Measurements from ENCODE around the gene DNAJC16.
A peak's percentile ranks its signal among the peaks of the same experiment; 100 is the strongest.
"Not testable (repeated sequence)": the region's sequence is repeated elsewhere in the genome, so short reads cannot be mapped to it uniquely, and the experiment has no call there.

The DNAJC16 gene

DNA sequence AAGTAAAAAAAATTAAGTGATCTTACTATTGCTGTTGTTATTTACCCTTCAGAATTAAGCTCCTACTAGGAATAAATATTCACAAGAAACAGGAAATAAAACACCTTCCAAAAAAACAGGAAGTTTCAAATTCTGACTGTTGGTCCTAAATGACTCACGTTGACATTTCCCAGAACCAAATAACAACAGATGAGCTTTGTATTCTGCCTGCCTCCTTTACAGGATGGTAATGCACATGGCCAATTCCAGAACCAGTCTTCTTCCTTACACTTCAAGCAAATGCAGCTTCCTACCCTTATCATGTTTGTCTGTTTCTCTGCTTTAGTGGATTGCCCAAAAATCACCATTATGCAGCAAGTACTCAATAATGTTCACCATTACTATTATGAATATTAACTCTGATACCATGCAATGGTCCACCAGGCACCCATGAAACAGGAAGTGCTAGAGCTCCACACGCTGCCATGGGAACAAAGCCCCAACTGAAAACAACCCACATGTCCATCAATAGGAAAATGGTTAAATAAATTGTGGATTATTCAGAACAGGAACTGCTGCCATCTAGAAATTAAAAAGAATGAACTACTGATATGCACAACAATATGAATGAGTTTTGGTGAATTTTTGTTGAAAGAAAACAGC is 11.5 kb upstream of the DNAJC16 start:
- no peak for DNase-seq (ENCODE audit: low spot score)
- Mint-ChIP-seq H3K27ac (peak overlapping the region; percentile 78), H3K4me1 (ENCODE audit: low read depth) (peaks cover 43% of the 10 kb centered on the region), H3K27me3 (ENCODE audit: low read depth) (no peaks in the 10 kb centered on the region), H3K4me3 (peak overlapping the region; percentile 44), H3K9me3 (no peaks in the 10 kb centered on the region), H3K36me3 (ENCODE audit: low read depth) (peaks cover 58% of the 10 kb centered on the region)

DNA sequence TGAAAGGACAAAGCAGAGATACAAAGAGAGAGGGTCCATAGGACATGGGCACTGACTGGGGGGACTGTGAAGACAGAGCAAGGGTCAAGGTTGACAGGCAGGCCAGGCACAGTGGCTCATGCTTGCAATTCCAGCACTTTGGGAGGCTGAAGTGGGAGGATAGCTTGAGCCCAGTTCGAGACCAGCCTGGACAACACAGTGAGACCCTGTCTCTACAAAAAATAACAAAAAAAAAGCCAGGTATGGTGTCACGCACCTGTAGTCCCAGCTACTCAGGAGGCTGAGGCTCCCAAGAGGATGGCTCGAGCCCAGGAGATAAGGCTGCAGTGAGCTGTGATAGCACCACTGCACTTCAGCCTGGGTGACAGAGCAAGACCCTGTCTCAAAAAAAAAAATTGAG is 7.0 kb upstream of the DNAJC16 start:
- DNase-seq (ENCODE audit: low spot score), result no peak
- H3K4me3 Mint-ChIP-seq, result no peak overlapping the region
- no peak overlapping the region for H3K27ac Mint-ChIP-seq

GRCh38 chr1:15521206-15521906 is 5.3 kb upstream of the DNAJC16 start:
- H3K9me3 Mint-ChIP-seq; DNase-seq (ENCODE audit: low spot score); H3K27me3 Mint-ChIP-seq (ENCODE audit: low read depth): not testable (repeated sequence)
- Mint-ChIP-seq H3K36me3 (ENCODE audit: low read depth) (peaks cover 29% of the 10 kb centered on the region), H3K4me1 (ENCODE audit: low read depth) (peaks cover 46% of the 10 kb centered on the region), H3K27ac (peak overlapping the region; percentile 51), H3K4me3 (peak overlapping the region; percentile 1)

More for the DNA sequence above, 7.0 kb upstream of the DNAJC16 start:
- Mint-ChIP-seq H3K4me1 (ENCODE audit: low read depth) (peaks cover 42% of the 10 kb centered on the region), H3K27me3 (ENCODE audit: low read depth) (no peaks in the 10 kb centered on the region), H3K9me3 (no peaks in the 10 kb centered on the region), H3K36me3 (ENCODE audit: low read depth) (peaks cover 38% of the 10 kb centered on the region)

DNA sequence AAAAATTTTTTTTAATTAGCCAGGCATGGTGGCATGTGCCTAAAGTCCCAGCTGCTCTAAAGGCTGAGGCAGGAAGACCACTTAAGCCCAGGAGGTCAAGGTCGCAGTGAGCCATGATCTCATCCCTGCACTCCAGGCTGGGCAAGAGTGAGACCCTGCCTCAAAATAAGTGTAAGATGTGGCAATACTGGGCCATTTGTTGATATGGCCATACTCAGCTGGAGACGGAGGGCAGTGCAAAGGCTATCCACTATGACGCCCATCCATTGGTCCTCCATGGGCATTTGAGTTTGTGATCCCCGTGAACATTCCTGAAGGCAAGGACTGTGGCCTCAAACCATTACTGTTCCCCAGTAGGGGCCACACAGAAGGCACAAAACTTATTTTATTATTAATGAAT is 4.1 kb upstream of the DNAJC16 start:
- peak overlapping the region; percentile 47 for H3K4me3 Mint-ChIP-seq

DNA sequence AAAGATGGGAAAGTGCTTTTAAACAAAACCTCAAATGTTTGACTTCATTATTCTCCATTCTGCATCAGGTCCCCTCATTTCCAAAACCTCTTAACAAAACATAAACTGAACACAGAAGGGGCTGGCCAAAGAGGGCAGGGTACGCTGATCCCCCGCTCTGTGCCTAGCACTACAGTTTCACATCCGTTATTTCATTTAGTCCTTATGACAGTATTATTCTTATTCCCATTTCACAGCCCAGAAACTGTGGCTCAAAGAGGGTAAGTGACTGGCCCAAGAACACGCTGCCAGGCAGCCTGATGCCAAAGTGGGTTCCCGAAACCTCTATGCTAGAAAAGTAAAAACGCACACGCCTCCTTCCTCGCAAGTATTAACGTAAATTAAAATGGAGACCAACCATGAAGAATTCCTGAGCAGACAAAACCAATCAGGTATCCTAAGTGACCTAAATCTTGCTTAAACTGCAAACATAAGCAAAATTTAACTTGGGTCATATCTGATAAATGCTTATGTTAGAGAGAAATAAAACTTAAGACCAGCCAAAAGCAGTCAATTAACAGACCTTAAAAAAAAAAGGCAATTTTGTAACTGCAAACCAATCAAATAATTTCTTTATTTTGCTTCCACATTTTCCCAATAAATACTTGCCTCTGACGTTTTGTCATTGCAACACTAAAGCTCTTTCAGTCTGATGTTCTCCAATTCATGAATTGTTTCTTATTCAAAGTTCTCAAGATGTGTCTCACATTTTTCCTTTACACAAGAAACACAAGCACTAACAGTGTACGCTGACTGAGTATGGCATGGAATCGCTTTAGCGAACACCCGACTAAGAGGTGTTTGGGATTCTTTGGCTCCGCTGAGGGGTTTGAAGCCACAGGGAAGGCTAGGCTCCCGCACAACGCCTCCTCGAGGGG is 3.3 kb upstream of the DNAJC16 start:
- Mint-ChIP-seq H3K4me1 (ENCODE audit: low read depth) (peaks cover 46% of the 10 kb centered on the region), H3K9me3 (no peaks in the 10 kb centered on the region), H3K4me3 (peak overlapping the region; percentile 87)

More for the DNA sequence above, 4.1 kb upstream of the DNAJC16 start:
- Mint-ChIP-seq H3K36me3 (ENCODE audit: low read depth) (peaks cover 17% of the 10 kb centered on the region), H3K27me3 (ENCODE audit: low read depth) (no peaks in the 10 kb centered on the region), H3K4me1 (ENCODE audit: low read depth) (peaks cover 41% of the 10 kb centered on the region), H3K9me3 (no peaks in the 10 kb centered on the region), H3K27ac (no peak overlapping the region)
- DNase-seq (ENCODE audit: low spot score), result no peak

DNA sequence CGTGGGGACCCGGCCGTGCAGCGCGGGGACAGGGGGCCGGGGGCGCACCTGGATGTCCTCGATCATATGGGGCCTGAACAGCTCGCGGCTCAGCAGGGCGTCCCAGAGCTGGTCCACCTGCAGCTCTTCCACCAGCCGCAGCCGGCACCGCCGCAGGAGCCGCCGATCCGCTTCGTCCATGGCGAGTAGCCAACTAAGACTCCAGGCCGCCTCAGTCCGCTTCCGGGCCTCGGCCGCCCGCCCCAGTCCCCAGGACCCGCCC is 2.7 kb upstream of the DNAJC16 start, which contains the start of gene CASP9:
Gene CASP9 (minus strand): TSS at position 195 of the 262 bp plus-strand sequence. CDS start 15 bp downstream, at position 180.
- Mint-ChIP-seq H3K4me3 (peak within 1 kb of the TSS; percentile 87), H3K4me1 (ENCODE audit: low read depth) (peaks cover 44% of the 10 kb centered on the region)

More for the DNA sequence above, 3.3 kb upstream of the DNAJC16 start:
- no peak for DNase-seq (ENCODE audit: low spot score)
- Mint-ChIP-seq H3K36me3 (ENCODE audit: low read depth) (peaks cover 9% of the 10 kb centered on the region), H3K27me3 (ENCODE audit: low read depth) (no peaks in the 10 kb centered on the region), H3K27ac (peak overlapping the region; percentile 100)

GRCh38 chr1:15524283-15525049 is 2.2 kb upstream of the DNAJC16 start:
- peak; percentile 98 for DNase-seq (ENCODE audit: low spot score)
- Mint-ChIP-seq H3K27me3 (ENCODE audit: low read depth) (no peaks in the 10 kb centered on the region), H3K27ac (peak overlapping the region; percentile 100), H3K4me1 (ENCODE audit: low read depth) (peaks cover 44% of the 10 kb centered on the region), H3K4me3 (peak overlapping the region; percentile 87), H3K9me3 (no peaks in the 10 kb centered on the region), H3K36me3 (ENCODE audit: low read depth) (peaks cover 5% of the 10 kb centered on the region)

More for the DNA sequence above, 2.7 kb upstream of the DNAJC16 start, which contains the start of gene CASP9:
- Mint-ChIP-seq H3K27ac (peak within 1 kb of the TSS; percentile 100), H3K9me3 (no peaks in the 10 kb centered on the region), H3K27me3 (ENCODE audit: low read depth) (no peaks in the 10 kb centered on the region), H3K36me3 (ENCODE audit: low read depth) (peaks cover 7% of the 10 kb centered on the region)
- no peak for DNase-seq (ENCODE audit: low spot score)

DNA sequence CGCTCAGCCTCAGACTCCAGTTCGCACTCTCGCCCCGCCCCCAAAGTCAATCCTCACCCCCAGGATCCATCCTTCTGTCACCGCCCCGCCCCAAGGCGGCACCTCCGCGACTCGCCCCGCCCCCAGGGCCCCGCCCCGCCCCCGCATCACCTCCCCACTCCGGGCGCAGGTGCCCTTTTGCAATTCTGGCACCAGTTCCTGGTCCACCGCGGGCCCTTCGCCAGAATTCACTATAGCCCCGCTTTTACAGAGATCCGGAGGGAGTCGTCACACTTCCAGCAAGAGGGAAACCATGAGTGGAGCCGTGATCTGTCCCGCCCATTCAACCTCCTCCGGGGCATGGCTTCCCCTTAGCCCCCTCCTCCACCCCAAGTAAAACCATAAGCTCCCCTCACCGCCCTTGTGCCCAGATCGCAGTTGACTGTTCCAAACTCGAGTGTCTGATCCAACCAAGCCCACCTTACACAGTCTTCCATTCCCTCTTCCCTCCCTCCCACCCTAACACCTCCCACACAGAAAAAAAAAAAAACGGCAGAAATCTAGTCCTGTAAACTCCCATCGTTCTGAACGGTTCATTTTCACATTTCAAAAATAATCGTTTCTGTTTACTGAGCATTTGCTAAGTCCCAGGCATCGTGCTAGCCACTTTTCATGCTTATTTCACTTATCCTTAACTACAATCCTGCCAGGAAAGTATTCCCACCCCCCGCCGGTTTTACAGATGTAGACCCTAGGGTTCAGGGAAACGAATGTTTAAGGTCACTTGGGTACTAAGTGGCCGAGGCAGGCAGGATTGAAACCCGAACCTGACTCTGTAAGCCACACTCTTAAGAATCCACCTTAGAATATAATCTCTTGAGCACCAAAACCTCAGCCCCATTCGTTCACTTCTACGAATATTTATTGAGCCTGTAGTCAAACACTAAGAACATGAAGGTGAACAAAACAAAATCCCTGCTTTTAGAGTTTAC is 1.3 kb upstream of the DNAJC16 start:
- no peaks in the 10 kb centered on the region for H3K27me3 Mint-ChIP-seq (ENCODE audit: low read depth)
- H3K36me3 Mint-ChIP-seq (ENCODE audit: low read depth), result peaks cover 7% of the 10 kb centered on the region
- H3K9me3 Mint-ChIP-seq, result no peaks in the 10 kb centered on the region
- peaks cover 44% of the 10 kb centered on the region for H3K4me1 Mint-ChIP-seq (ENCODE audit: low read depth)
- peak overlapping the region; percentile 100 for H3K27ac Mint-ChIP-seq
- H3K4me3 Mint-ChIP-seq, result peak overlapping the region; percentile 87
- no peak for DNase-seq (ENCODE audit: low spot score)

DNA sequence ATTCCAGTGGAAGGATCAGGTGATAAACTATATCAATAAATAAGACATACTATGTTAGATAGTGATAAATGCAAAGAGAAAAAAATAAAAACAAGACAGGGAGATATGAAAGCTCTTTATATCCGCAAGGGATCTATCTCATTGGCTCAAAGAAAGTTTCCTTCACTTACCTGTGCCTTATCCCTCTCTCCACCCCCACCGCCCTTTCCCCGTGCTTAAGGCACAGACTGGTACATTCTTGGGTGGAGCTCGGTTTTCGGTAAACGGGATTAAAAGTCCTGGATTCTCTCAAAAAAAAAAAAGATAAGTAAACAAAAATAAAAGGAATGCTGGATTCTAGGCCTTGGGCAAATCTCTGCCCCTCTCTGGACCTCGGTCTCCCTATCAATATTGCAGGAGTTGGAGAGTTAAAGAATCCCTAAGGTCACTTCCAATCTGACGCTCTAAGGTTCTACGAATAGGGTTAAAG is 593 bp upstream of the DNAJC16 start:
- no peak for DNase-seq (ENCODE audit: low spot score)
- peaks cover 44% of the 10 kb centered on the region for H3K4me1 Mint-ChIP-seq (ENCODE audit: low read depth)
- H3K4me3 Mint-ChIP-seq, result peak overlapping the region; percentile 87
- H3K9me3 Mint-ChIP-seq, result no peaks in the 10 kb centered on the region
- H3K27me3 Mint-ChIP-seq (ENCODE audit: low read depth), result no peaks in the 10 kb centered on the region
- peaks cover 12% of the 10 kb centered on the region for H3K36me3 Mint-ChIP-seq (ENCODE audit: low read depth)
- H3K27ac Mint-ChIP-seq, result peak overlapping the region; percentile 100

- Mint-ChIP-seq H3K27me3 (ENCODE audit: low read depth) (no peaks in the 10 kb centered on the region), H3K4me3 (no peak overlapping the region), H3K9me3 (no peaks in the 10 kb centered on the region), H3K36me3 (ENCODE audit: low read depth) (peaks cover 16% of the 10 kb centered on the region), H3K4me1 (ENCODE audit: low read depth) (peaks cover 20% of the 10 kb centered on the region), H3K27ac (no peak overlapping the region)
- no peak for DNase-seq (ENCODE audit: low spot score)
These were observed 4.4 kb downstream of the DNAJC16 start for GRCh38 chr1:15531003-15531402.

DNA sequence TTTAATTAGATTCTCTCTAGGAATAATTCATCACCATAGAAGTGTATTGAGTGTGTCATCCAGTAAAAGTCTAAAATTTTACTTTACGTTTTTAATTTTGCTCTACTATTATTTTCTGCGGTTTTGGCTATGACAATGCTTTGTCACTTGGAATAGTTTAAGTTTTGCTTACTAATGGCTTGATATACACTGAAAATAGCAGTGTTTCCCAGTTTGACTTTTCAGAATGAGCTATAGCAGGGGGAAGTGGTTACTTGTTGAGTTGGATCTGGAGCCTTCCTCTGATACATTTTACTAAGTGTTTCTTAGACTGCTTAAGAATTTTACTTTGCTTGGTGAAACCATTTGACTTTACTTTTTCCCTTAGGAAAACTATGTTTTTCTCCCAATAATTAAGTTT is 5.0 kb downstream of the DNAJC16 start:
- Mint-ChIP-seq H3K27ac (no peak overlapping the region), H3K27me3 (ENCODE audit: low read depth) (no peaks in the 10 kb centered on the region), H3K9me3 (no peaks in the 10 kb centered on the region), H3K36me3 (ENCODE audit: low read depth) (peaks cover 22% of the 10 kb centered on the region), H3K4me1 (ENCODE audit: low read depth) (peaks cover 15% of the 10 kb centered on the region), H3K4me3 (no peak overlapping the region)
- DNase-seq (ENCODE audit: low spot score), result no peak

GRCh38 chr1:15538771-15539170 is 12.1 kb downstream of the DNAJC16 start:
- Mint-ChIP-seq H3K9me3 (no peaks in the 10 kb centered on the region), H3K4me3 (no peak overlapping the region), H3K36me3 (ENCODE audit: low read depth) (peaks cover 43% of the 10 kb centered on the region), H3K27ac (no peak overlapping the region), H3K4me1 (ENCODE audit: low read depth) (no peaks in the 10 kb centered on the region), H3K27me3 (ENCODE audit: low read depth) (no peaks in the 10 kb centered on the region)
- DNase-seq (ENCODE audit: low spot score), result no peak

Data from T-helper 2 cell treated with Interferon-gamma antibody and Interleukin-4, amounts not matched to agents 5 μg/mL and 100 μg/mL, for 36 hours (primary cell).